Activated naive CD4-positive, alpha-beta T cell treated with anti-CD3 and anti-CD28 coated beads, Interleukin-2, amount 50 U/mL, for 16 hours (primary cell): Measurements from ENCODE around the gene SDC3.
"Not testable (repeated sequence)": the region's sequence is repeated elsewhere in the genome, so short reads cannot be mapped to it uniquely, and the experiment has no call there.

Experiments used
- DNase-seq: peaks from one replicate; pipeline ENCODE4 v3.0.0-alpha.2; 2020

SDC3 gene

GRCh38 chr1:30908696-30909364 is at the start of gene SDC3:
Gene SDC3, minus strand, starts transcription at chr1:30908758. Its CDS starts 172 bp downstream, at chr1:30908586.
- DNase-seq, result no peak

GRCh38 chr1:30957560-30958222 is 49.1 kb upstream of the SDC3 start:
- DNase-seq, result no peak

GRCh38 chr1:30955448-30956015 is 47.0 kb upstream of the SDC3 start:
- DNase-seq, result no peak

GRCh38 chr1:30953685-30954084 is 45.1 kb upstream of the SDC3 start:
- no peak for DNase-seq

- no peak for DNase-seq
Observed at GRCh38 chr1:30952098-30952497, 43.5 kb upstream of the SDC3 start.

GRCh38 chr1:30950700-30951099 is 42.1 kb upstream of the SDC3 start:
- no peak for DNase-seq

GRCh38 chr1:30950053-30950452 is 41.5 kb upstream of the SDC3 start:
- no peak for DNase-seq

GRCh38 chr1:30949487-30949838 is 40.9 kb upstream of the SDC3 start:
- DNase-seq, result not testable (repeated sequence)

GRCh38 chr1:30948813-30949486 is 40.4 kb upstream of the SDC3 start:
- DNase-seq, result not testable (repeated sequence)

- DNase-seq, result no peak
Observed at GRCh38 chr1:30948278-30948677, 39.7 kb upstream of the SDC3 start.

- DNase-seq, result no peak
Observed at GRCh38 chr1:30947212-30947611, 38.7 kb upstream of the SDC3 start.

GRCh38 chr1:30942326-30942963 is 33.9 kb upstream of the SDC3 start:
- no peak for DNase-seq

GRCh38 chr1:30940541-30940940 is 32.0 kb upstream of the SDC3 start:
- DNase-seq, result no peak

GRCh38 chr1:30936541-30937171 is 28.1 kb upstream of the SDC3 start:
- DNase-seq, result no peak

GRCh38 chr1:30935758-30936157 is 27.2 kb upstream of the SDC3 start:
- not testable (repeated sequence) for DNase-seq

- DNase-seq, result no peak
Observed at GRCh38 chr1:30934613-30935012, 26.1 kb upstream of the SDC3 start.

GRCh38 chr1:30933874-30934252 is 25.3 kb upstream of the SDC3 start:
- no peak for DNase-seq

- no peak for DNase-seq
Observed at GRCh38 chr1:30930631-30931173, 22.1 kb upstream of the SDC3 start.

- DNase-seq, result no peak
Observed at GRCh38 chr1:30929944-30930525, 21.5 kb upstream of the SDC3 start.

GRCh38 chr1:30929135-30929889 is 20.8 kb upstream of the SDC3 start:
- DNase-seq, result peak; percentile 51

GRCh38 chr1:30928789-30929134 is 20.2 kb upstream of the SDC3 start:
- DNase-seq, result no peak

- DNase-seq, result no peak
Observed at GRCh38 chr1:30928171-30928570, 19.6 kb upstream of the SDC3 start.
